Mammary microvascular endothelial cell (primary cell): ENCODE results near the gene GRIN2B. TPM values are rescaled to one million over a fixed set of nuclear protein-coding genes. Genes with fewer than 3 reads are reported as not detected.

ENCODE experiments used
- total RNA-seq: library from RNA; depleted of rRNA; stranded (reverse); fragments of >200 nt; gene quantifications from 2 replicates; pipeline ENCODE4 v1.2.3, GENCODE V29; 2015

The GRIN2B gene
- total RNA-seq, result not detected in 2 replicates

DNA sequence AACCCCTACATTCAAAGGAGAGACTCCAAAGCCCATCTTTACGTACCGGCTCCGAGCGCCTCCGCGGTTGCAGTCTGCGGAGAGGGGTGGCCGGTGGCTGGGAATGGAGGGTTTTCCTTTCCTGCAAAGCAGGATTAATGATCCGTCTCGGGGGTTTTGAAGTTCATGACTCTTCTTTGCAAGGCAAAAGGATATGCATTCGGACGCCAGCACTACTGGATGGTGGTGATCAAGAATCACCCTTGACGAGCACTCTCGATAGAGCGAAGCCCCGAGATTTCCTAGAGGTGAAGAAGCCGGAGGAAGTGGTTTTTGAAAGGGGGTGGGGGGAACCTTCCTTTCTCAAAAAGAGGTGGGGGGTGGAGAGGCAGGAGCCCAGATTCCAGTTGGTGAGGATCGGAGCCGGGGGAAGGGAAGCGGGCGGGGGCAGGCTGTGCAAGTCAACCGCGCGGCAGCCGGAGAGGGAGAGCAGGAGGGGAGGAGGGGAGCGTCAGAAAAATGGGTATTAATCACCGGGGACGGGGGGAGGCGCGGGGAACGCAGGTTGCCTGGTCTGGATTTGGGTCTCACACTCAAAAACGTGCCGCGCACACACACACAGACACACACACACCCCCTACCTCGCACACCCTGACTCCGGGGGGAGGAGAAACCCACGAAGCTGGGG is at the start of gene GRIN2B:
Gene GRIN2B, minus strand, starts transcription at position 307 of the 667 bp plus-strand sequence. CDS start 115,394 bp downstream, outside the sequence.

